Natural killer cell (primary cell): ENCODE results near the gene TCN1. TPM values are rescaled to one million over a fixed set of nuclear protein-coding genes. Genes with fewer than 3 reads are reported as not detected.

Experiments used
- ATAC-seq, 3 donors: fragments of 150-1000 bp in 2 of 3; fragments of 200-7000 bp in 1 of 3; cut with Tn5 transposase; 1 replicate in 1 of 3; 2 replicates in 2 of 3; pipeline ENCODE4 v1.10.0; 2021; ENCODE audit warnings: mild to moderate bottlenecking in 2 of 3, moderate library complexity in 2 of 3
- DNase-seq, 2 donors: peaks; one replicate each; pipeline versions ENCODE4 v3.0.0 to v3.0.0-alpha.2; 2013 to 2021; ENCODE audit warnings: mixed read lengths in 1 of 2
- H3K27ac ChIP-seq: one replicate; pipeline ENCODE4 v1.5.1; 2013; ENCODE audit warnings: mild to moderate bottlenecking, low read length
- H3K27me3 ChIP-seq: one replicate; pipeline ENCODE4 v1.6.1; 2013; ENCODE audit warnings: low read length; ENCODE audit not compliant: control insufficient read depth, insufficient read depth
- H3K36me3 ChIP-seq: one replicate; pipeline ENCODE4 v1.6.1; 2013; ENCODE audit warnings: low read length; ENCODE audit not compliant: control insufficient read depth, insufficient read depth
- H3K4me1 ChIP-seq: one replicate; pipeline ENCODE4 v1.6.1; 2013; ENCODE audit warnings: low read length; ENCODE audit not compliant: control insufficient read depth, insufficient read depth
- H3K4me3 ChIP-seq: one replicate; pipeline ENCODE4 v1.5.1; 2013; ENCODE audit warnings: low read length
- H3K9me3 ChIP-seq: one replicate; pipeline ENCODE4 v1.6.1; 2013; ENCODE audit warnings: low read length; ENCODE audit not compliant: control insufficient read depth, insufficient read depth
- H3K27ac Mint-ChIP-seq, 2 donors: one replicate each; pipeline ENCODE4 v1.8.0; 2022; ENCODE audit warnings: mild to moderate bottlenecking in 2 of 2, mixed read lengths in 2 of 2, moderate library complexity in 1 of 2
- H3K27me3 Mint-ChIP-seq, 2 donors: one replicate each; pipeline ENCODE4 v1.8.0; 2022; ENCODE audit warnings: low read depth in 2 of 2, mixed read lengths in 2 of 2
- H3K36me3 Mint-ChIP-seq: one replicate; pipeline ENCODE4 v1.8.0; 2022; ENCODE audit warnings: mixed read lengths
- H3K4me1 Mint-ChIP-seq, 2 donors: one replicate each; pipeline ENCODE4 v1.8.0; 2022; ENCODE audit warnings: mixed read lengths in 2 of 2
- H3K4me3 Mint-ChIP-seq: one replicate; pipeline ENCODE4 v1.8.0; 2022; ENCODE audit warnings: mild to moderate bottlenecking, moderate library complexity, mixed read lengths
- H3K9me3 Mint-ChIP-seq, 2 donors: one replicate each; pipeline ENCODE4 v1.8.0; 2022; ENCODE audit warnings: mixed read lengths in 2 of 2
- WGBS: methylation state at CpG from one replicate; pipeline ENCODE4 v1.1.7; 2013; ENCODE audit warnings: missing lambda C conversion rate; ENCODE audit not compliant: insufficient coverage; 5-methylcytosine and 5-hydroxymethylcytosine counted together
- intact Hi-C: fragments of 100-400 bp; cut with micrococcal nuclease; formaldehyde crosslinking; loops from one replicate; pipeline ENCODE4 v1.14.2; 2022
- total RNA-seq, 4 donors: library from RNA; stranded (reverse); fragments of 120-200 nt in 1 of 4; gene quantifications; one replicate each; pipeline versions ENCODE4 v1.2.3 to v1.2.4, GENCODE V29; 2013 to 2022
- TF ChIP-seq, protein P1 (sequence below): fragments of 200-600 bp; IDR thresholded peaks from one replicate; pipeline ENCODE4 v1.8.0; 2022; ENCODE audit warnings: antibody characterized with exemption

The TCN1 gene
- total RNA-seq, 3 donors from 2014 or later (not counting 1 experiment from before 2014, with no cell fraction given) = 0.50 to 30.8 TPM; not detected in 1

- intact Hi-C loops = no loop called here
- H3K27ac Mint-ChIP-seq = no peak within 1 kb of the TSS
- no peaks in the 10 kb centered on the region for H3K36me3 Mint-ChIP-seq
- Histone ChIP-seq H3K27ac (no peak within 1 kb of the TSS), H3K36me3 (no peaks in the 10 kb centered on the region), H3K27me3 (no peaks in the 10 kb centered on the region), H3K9me3 (no peaks in the 10 kb centered on the region), H3K4me3 (no peak within 1 kb of the TSS), H3K4me1 (no peaks in the 10 kb centered on the region)
- 91% methylated on average over 5 of the region's 5 CpGs for WGBS
- TF ChIP-seq, protein P1, sequence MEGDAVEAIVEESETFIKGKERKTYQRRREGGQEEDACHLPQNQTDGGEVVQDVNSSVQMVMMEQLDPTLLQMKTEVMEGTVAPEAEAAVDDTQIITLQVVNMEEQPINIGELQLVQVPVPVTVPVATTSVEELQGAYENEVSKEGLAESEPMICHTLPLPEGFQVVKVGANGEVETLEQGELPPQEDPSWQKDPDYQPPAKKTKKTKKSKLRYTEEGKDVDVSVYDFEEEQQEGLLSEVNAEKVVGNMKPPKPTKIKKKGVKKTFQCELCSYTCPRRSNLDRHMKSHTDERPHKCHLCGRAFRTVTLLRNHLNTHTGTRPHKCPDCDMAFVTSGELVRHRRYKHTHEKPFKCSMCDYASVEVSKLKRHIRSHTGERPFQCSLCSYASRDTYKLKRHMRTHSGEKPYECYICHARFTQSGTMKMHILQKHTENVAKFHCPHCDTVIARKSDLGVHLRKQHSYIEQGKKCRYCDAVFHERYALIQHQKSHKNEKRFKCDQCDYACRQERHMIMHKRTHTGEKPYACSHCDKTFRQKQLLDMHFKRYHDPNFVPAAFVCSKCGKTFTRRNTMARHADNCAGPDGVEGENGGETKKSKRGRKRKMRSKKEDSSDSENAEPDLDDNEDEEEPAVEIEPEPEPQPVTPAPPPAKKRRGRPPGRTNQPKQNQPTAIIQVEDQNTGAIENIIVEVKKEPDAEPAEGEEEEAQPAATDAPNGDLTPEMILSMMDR = no peak
- H3K27me3 Mint-ChIP-seq = peaks cover 7 to 17% of the 10 kb centered on the region in 2 donors
- no peaks in the 10 kb centered on the region for H3K4me1 Mint-ChIP-seq
- no peaks in the 10 kb centered on the region for H3K9me3 Mint-ChIP-seq
- DNase-seq (no peak), ATAC-seq (no peak)
- no peak within 1 kb of the TSS for H3K4me3 Mint-ChIP-seq
These were observed 12.3 kb upstream of the TCN1 start, which contains the start of gene OOSP3 for GRCh38 chr11:59878575-59878974. Gene OOSP3, plus strand, starts transcription at chr11:59878782. Its CDS starts 27 bp downstream, at chr11:59878809.

DNA sequence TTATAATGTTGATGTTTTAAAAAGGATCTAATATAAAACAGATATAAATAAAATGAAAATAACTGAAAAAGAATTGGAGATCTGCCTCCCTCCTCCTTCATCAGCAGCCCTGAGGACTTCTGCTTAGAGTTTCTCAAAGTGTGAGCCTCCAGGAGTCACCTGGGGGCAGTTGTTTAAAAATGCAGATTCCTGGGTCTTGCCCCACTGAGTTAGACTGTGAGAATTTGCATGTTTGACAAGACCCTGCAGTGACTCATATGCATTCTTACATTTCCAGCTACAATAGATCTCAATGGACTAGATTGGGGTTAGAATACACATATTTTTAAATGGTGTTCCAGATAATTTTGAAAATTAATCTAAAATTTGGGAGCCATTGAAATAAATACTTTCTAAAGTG lies 11.5 kb upstream of the TCN1 start:
- TF ChIP-seq, protein P1 = no peak
- no peak overlapping the region for H3K27ac Mint-ChIP-seq
- no peak overlapping the region for H3K4me3 Mint-ChIP-seq
- no peaks in the 10 kb centered on the region for H3K36me3 Mint-ChIP-seq
- intact Hi-C loops = no loop called here
- Histone ChIP-seq H3K9me3 (no peaks in the 10 kb centered on the region), H3K36me3 (no peaks in the 10 kb centered on the region), H3K27me3 (no peaks in the 10 kb centered on the region), H3K27ac (no peak overlapping the region), H3K4me1 (no peaks in the 10 kb centered on the region), H3K4me3 (no peak overlapping the region)
- ATAC-seq (no peak), DNase-seq (no peak)
- H3K4me1 Mint-ChIP-seq = no peaks in the 10 kb centered on the region
- peaks cover 7 to 17% of the 10 kb centered on the region in 2 donors for H3K27me3 Mint-ChIP-seq
- H3K9me3 Mint-ChIP-seq = no peaks in the 10 kb centered on the region

DNA sequence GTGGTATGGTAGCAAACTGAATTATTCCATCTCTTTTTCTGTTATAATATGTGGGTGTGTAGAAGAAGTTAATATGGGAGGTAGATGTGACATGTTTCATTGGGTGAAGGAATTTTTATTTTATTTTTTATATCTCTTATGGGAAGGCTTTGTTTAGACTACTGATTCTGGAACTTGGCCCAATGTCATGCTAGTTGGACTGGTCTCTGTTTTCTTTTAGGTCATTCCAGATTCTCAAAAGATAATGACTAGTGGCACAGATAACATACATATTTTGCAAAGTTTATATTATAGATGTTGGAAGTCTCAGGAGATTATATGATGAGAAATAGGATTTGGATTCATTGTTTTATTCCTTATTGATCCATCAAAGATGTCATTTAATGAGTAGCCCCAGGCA lies 11.0 kb upstream of the TCN1 start:
- Histone ChIP-seq H3K4me1 (no peaks in the 10 kb centered on the region), H3K36me3 (no peaks in the 10 kb centered on the region), H3K27ac (no peak overlapping the region), H3K27me3 (no peaks in the 10 kb centered on the region), H3K4me3 (no peak overlapping the region), H3K9me3 (no peaks in the 10 kb centered on the region)
- no peaks in the 10 kb centered on the region for H3K4me1 Mint-ChIP-seq
- H3K36me3 Mint-ChIP-seq = no peaks in the 10 kb centered on the region
- peaks cover 7 to 17% of the 10 kb centered on the region in 2 donors for H3K27me3 Mint-ChIP-seq
- TF ChIP-seq, protein P1 = no peak
- H3K27ac Mint-ChIP-seq = no peak overlapping the region
- intact Hi-C loops = no loop called here
- no peak for DNase-seq
- no peak for ATAC-seq
- no peak overlapping the region for H3K4me3 Mint-ChIP-seq
- no peaks in the 10 kb centered on the region for H3K9me3 Mint-ChIP-seq

GRCh38 chr11:59875856-59876519 lies 9.7 kb upstream of the TCN1 start:
- Mint-ChIP-seq H3K9me3 (peaks cover 0 to 3% of the 10 kb centered on the region in 2 donors), H3K27ac (no peak overlapping the region), H3K4me1 (no peaks in the 10 kb centered on the region), H3K36me3 (no peaks in the 10 kb centered on the region), H3K27me3 (peaks cover 10 to 17% of the 10 kb centered on the region in 2 donors), H3K4me3 (no peak overlapping the region)
- Histone ChIP-seq H3K9me3 (no peaks in the 10 kb centered on the region), H3K27me3 (no peaks in the 10 kb centered on the region), H3K36me3 (no peaks in the 10 kb centered on the region), H3K4me3 (no peak overlapping the region), H3K27ac (no peak overlapping the region), H3K4me1 (no peaks in the 10 kb centered on the region)
- DNase-seq = no peak
- no peak for ATAC-seq
- WGBS = 97% methylated on average over 6 of the region's 9 CpGs
- intact Hi-C loops = no loop called here
- TF ChIP-seq, protein P1 = no peak
